ENCODE measurements around the gene GUCY2D. TPM values are rescaled to one million over a fixed set of nuclear protein-coding genes. Genes with fewer than 3 reads are reported as not detected.
A peak's percentile ranks its signal among the peaks of the same experiment; 100 is the strongest.

GUCY2D gene
- total RNA-seq, 4 donors from 2014 or later: not detected

DNA sequence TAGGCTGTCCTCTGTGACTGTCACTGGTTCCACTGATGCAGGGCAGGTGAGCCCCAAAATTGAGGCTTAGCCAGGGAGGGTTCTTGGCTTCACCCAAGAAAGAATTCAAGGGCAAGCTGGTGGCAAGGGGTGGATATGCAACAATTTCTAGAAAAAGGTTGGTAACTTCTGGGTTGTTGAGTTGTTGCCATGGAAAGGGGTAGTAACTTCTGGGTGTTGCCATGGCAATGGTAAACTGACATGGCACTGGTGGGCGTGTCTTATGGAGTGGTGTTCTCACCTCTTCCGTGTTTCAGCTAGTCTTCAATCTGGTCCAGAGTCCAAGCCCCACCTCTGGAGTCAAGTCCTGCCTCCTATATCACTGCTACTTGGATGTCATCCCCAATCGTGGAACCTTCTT, 9.5 kb upstream of the GUCY2D start:
- 59 to 60% methylated on average over 3 of the region's 3 CpGs for WGBS, 2 donors
- DNase-seq: no peak
- intact Hi-C loops (cut with DNase I): loop anchor here (5.0 to 10.0 kb wide), 2 partner anchors 81 to 248 kb away; no protein-coding TSS in a partner anchor

DNA sequence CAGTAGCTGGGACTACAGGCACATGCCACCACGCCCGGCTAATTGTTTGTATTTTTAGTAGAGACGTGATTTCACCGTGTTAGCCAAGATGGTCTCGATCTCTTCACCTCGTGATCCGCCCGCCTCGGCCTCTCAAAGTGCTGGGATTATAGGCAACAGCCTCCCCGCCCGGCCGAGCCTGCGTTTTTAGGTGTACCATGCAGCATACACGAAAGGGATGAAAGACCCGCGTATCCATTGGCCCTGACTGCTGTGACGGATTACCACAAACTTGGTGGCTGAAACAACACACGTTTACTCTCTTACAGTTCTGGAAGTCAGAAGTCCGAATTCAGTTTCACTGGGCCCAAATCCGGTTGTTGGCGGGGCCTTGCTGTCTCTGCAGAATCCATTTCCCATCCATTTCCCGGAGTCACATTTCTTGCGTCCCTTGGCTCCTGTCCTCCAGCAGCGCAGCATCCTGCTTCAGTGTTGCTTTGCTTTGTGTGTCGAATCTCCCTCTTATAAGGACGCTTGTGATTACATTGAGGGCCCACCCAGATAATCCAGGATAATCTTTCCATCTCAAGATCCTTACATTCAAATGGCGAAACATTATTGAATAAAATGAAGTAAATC, 8.3 kb upstream of the GUCY2D start:
- no peak overlapping the region for H3K4me3 ChIP-seq (replicated peaks in 1 of 3)
- TF ChIP-seq POLR2A (IDR thresholded peaks at IDR 0.05) (no peak), CTCF (IDR thresholded peaks at IDR 0.05) (no peak)
- H3K4me1 ChIP-seq: no peaks in the 10 kb centered on the region
- intact Hi-C loops (cut with DNase I): loop anchor here (5.0 to 10.0 kb wide), 2 partner anchors 82 to 249 kb away; no protein-coding TSS in a partner anchor
- no peaks in the 10 kb centered on the region for H3K27me3 ChIP-seq
- H3K9me3 ChIP-seq: no peaks in the 10 kb centered on the region
- 87 to 88% methylated on average over 27 of the region's 27 CpGs for WGBS, 2 donors
- no peak overlapping the region for H3K27ac ChIP-seq
- DNase-seq: no peak
- no peaks in the 10 kb centered on the region for H3K36me3 ChIP-seq

More for the DNA sequence above, 9.5 kb upstream of the GUCY2D start:
- Histone ChIP-seq H3K27ac (no peak overlapping the region), H3K4me3 (replicated peaks in 1 of 3) (no peak overlapping the region), H3K27me3 (no peaks in the 10 kb centered on the region), H3K4me1 (no peaks in the 10 kb centered on the region), H3K36me3 (no peaks in the 10 kb centered on the region), H3K9me3 (no peaks in the 10 kb centered on the region)
- TF ChIP-seq CTCF (IDR thresholded peaks at IDR 0.05) (no peak), POLR2A (IDR thresholded peaks at IDR 0.05) (no peak)

GRCh38 chr17:7995724-7996123, 6.7 kb upstream of the GUCY2D start:
- Histone ChIP-seq H3K4me3 (replicated peaks in 1 of 3) (no peak overlapping the region), H3K9me3 (no peaks in the 10 kb centered on the region)
- intact Hi-C loops (cut with DNase I): loop anchor here (10.0 kb wide), 1 partner anchor 251 kb away; no protein-coding TSS in a partner anchor

DNA sequence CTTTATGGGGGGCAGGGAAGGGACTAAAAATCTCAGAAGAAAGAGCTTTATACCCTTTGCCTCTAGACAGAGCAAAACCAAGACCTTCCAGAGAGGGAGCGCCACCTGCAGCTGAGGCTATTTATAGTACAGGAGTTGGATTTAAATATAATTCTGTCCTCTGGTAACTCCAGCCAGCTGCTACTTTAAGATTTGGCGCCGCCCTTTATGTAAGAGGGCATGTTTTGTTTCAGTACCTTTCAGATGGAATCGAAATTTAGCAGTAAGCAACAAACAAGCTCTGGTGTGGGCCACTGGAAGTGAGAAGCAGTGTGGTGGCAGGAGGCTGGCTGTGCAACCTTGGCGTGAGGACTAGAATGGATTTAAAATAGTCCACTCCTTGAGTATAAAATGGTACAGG, 5.2 kb upstream of the GUCY2D start:
- intact Hi-C loops (cut with DNase I): loop anchor here (10.0 kb wide), 1 partner anchor 252 kb away; no protein-coding TSS in a partner anchor
- Histone ChIP-seq H3K4me3 (replicated peaks in 1 of 3) (no peak overlapping the region), H3K27ac (no peak overlapping the region), H3K4me1 (peaks cover 0 to under 1% of the 10 kb centered on the region in 2 donors), H3K27me3 (no peaks in the 10 kb centered on the region), H3K36me3 (no peaks in the 10 kb centered on the region), H3K9me3 (no peaks in the 10 kb centered on the region)
- TF ChIP-seq CTCF (IDR thresholded peaks at IDR 0.05): peak in 1 of 6 experiments; percentile 35
- TF ChIP-seq POLR2A (IDR thresholded peaks at IDR 0.05): no peak
- 36 to 43% methylated on average over 5 of the region's 5 CpGs for WGBS, 2 donors
- DNase-seq: peak in 1 of 2 donors; percentile 24

More at GRCh38 chr17:7995724-7996123, 6.7 kb upstream of the GUCY2D start:
- 89 to 93% methylated on average over 2 of the region's 2 CpGs for WGBS, 2 donors
- no peak for TF ChIP-seq POLR2A (IDR thresholded peaks at IDR 0.05)
- TF ChIP-seq CTCF (IDR thresholded peaks at IDR 0.05): no peak
- no peak for DNase-seq
- Histone ChIP-seq H3K36me3 (no peaks in the 10 kb centered on the region), H3K27ac (no peak overlapping the region), H3K27me3 (no peaks in the 10 kb centered on the region), H3K4me1 (no peaks in the 10 kb centered on the region)

All from thyroid gland (tissue), 4 donors.